HepG2 (cell line): ENCODE results near the gene STMN3. TPM values are rescaled to one million over a fixed set of nuclear protein-coding genes. Genes with fewer than 3 reads are reported as not detected.

ENCODE experiments used
- ATAC-seq: fragments of 200-7000 bp; cut with Tn5 transposase; 3 replicates; pipeline ENCODE4 v1.9.1; 2020; ENCODE audit warnings: mild to moderate bottlenecking, moderate library complexity
- BruUV-seq: library from RNA; stranded (reverse); fragments of 400-500 nt; replicated peaks from 2 replicates; lab custom pipeline; 2021; lab: Mats Ljungman, UMichigan
- CTCF ChIA-PET: fragments of 300-600 bp; formaldehyde crosslinking; extraction: SDS; loops from one replicate; lab custom pipeline; 2021; ENCODE audit warnings: low total read pairs, inconsistent platforms, low intra/inter-chr PET ratio; lab: Yijun Ruan, JAX
- POLR2A ChIA-PET: fragments of 350-600 bp; sonication (Branson Sonifier 250); formaldehyde crosslinking; loops from one replicate; lab custom pipeline; 2020; ENCODE audit warnings: antibody characterized with exemption, inconsistent platforms; lab: Yijun Ruan, JAX
- DNase-seq: peaks from one replicate; pipeline ENCODE4 v3.0.0-alpha.2; 2015; ENCODE audit warnings: low spot score
- FAIRE-seq: peaks from 3 replicates; lab custom pipeline; 2011; peaks lifted over from hg19 to GRCh38; lab: Jason Lieb, UNC
- H2AFZ ChIP-seq: one replicate; pipeline ENCODE4 v1.6.1; 2011; ENCODE audit warnings: low read length, inconsistent platforms
- H3K27ac ChIP-seq: fragments of 300-600 bp; 3 replicates; pipeline ENCODE4 v1.8.0; 2011; ENCODE audit warnings: mixed run types, mild to moderate bottlenecking, mixed read lengths, low read length, inconsistent platforms; ENCODE audit not compliant: insufficient read depth; ENCODE audit errors: extremely low read length
- H3K27me3 ChIP-seq, 2 experiments: fragments of 200-600 bp in 1 of 2; 2 replicates in 1 of 2; 3 replicates in 1 of 2; pipeline versions ENCODE4 v1.6.0 to v1.8.0; 2011; ENCODE audit warnings: low read length in 2 of 2, mild to moderate bottlenecking in 2 of 2, moderate library complexity in 2 of 2, inconsistent platforms in 1 of 2; ENCODE audit not compliant: insufficient read depth in 2 of 2, control insufficient read depth in 1 of 2
- H3K36me3 ChIP-seq, 2 experiments: fragments of 200-600 bp in 1 of 2; replicated peaks in 1 of 2; 2 replicates in 1 of 2; 3 replicates in 1 of 2; pipeline versions ENCODE4 v1.5.1 to v1.8.0; 2011; ENCODE audit warnings: low read length in 2 of 2, inconsistent platforms in 1 of 2; ENCODE audit not compliant: insufficient read depth in 2 of 2, control insufficient read depth in 1 of 2
- H3K4me1 ChIP-seq: 2 replicates; pipeline ENCODE4 v1.5.1; 2012; ENCODE audit warnings: low read length, inconsistent platforms; ENCODE audit not compliant: insufficient read depth
- H3K4me2 ChIP-seq: 2 replicates; pipeline ENCODE4 v1.6.0; 2011; ENCODE audit warnings: low read depth, low read length, inconsistent platforms
- H3K4me3 ChIP-seq, 3 experiments: fragments of 200-600 bp in 1 of 3; sonication (generic), shearing (Covaris generic) in 1 of 3; replicated peaks in 1 of 3; 2 replicates each; pipeline ENCODE4 v1.5.1; 2011 to 2016; ENCODE audit warnings: low read length in 3 of 3, inconsistent platforms in 2 of 3, low read depth in 2 of 3, mild to moderate bottlenecking in 2 of 3, control low read depth in 1 of 3, mixed read lengths in 1 of 3; ENCODE audit not compliant: insufficient read depth in 1 of 3
- H3K79me2 ChIP-seq: one replicate; pipeline ENCODE4 v1.6.1; 2011; ENCODE audit warnings: low read length, inconsistent platforms; ENCODE audit not compliant: insufficient read depth
- H3K9ac ChIP-seq: 2 replicates; pipeline ENCODE4 v1.6.0; 2011; ENCODE audit warnings: mild to moderate bottlenecking, low read depth, low read length, inconsistent platforms; ENCODE audit not compliant: insufficient read depth
- H3K9me3 ChIP-seq: 2 replicates; pipeline ENCODE4 v1.5.1; 2012; ENCODE audit warnings: mild to moderate bottlenecking, low read length
- H4K20me1 ChIP-seq: 2 replicates; pipeline ENCODE4 v1.6.0; 2011; ENCODE audit warnings: inconsistent platforms, mild to moderate bottlenecking, low read length, moderate library complexity; ENCODE audit not compliant: insufficient read depth
- AGO2 ChIP-seq: fragments of 200-400 bp; formaldehyde crosslinking; optimal IDR thresholded peaks from 2 replicates; pipeline ENCODE3; 2017; ENCODE audit warnings: mild to moderate bottlenecking, low read depth, low read length, moderate library complexity
- CENPBD1 ChIP-seq: sonication (generic); formaldehyde crosslinking; IDR thresholded peaks from 2 replicates; pipeline ENCODE4 v1.8.0; 2022; ENCODE audit warnings: missing genetic modification reagents, low read depth, mild to moderate bottlenecking, borderline replicate concordance
- HBP1 ChIP-seq: IDR thresholded peaks from 2 replicates; pipeline ENCODE4 v1.6.1; 2016; ENCODE audit warnings: low read depth, control low read depth
- HNRNPL ChIP-seq: fragments of 200-400 bp; formaldehyde crosslinking; IDR thresholded peaks from 2 replicates; pipeline ENCODE4 v1.6.1; 2017; ENCODE audit warnings: mild to moderate bottlenecking, low read depth, low read length
- PTBP1 ChIP-seq: fragments of 200-400 bp; formaldehyde crosslinking; IDR thresholded peaks from 2 replicates; pipeline ENCODE4 v1.6.1; 2018; ENCODE audit warnings: low read length, low read depth; ENCODE audit not compliant: poor library complexity, severe bottlenecking
- RXRA ChIP-seq: sonication (generic); formaldehyde crosslinking; IDR thresholded peaks from 2 replicates; pipeline ENCODE4 v1.5.1; 2020; ENCODE audit warnings: missing genetic modification reagents
- SRY ChIP-seq: sonication (generic); formaldehyde crosslinking; IDR thresholded peaks from 2 replicates; pipeline ENCODE4 v1.8.0; 2022; ENCODE audit warnings: mild to moderate bottlenecking, missing genetic modification reagents
- ZFP82 ChIP-seq: sonication (generic); formaldehyde crosslinking; IDR thresholded peaks from 2 replicates; pipeline ENCODE4 v1.5.1; 2020; ENCODE audit warnings: mild to moderate bottlenecking, missing genetic modification reagents, borderline replicate concordance
- ZFP91 ChIP-seq: sonication (generic); formaldehyde crosslinking; IDR thresholded peaks from 2 replicates; pipeline ENCODE4 v1.9.0; 2022; ENCODE audit warnings: missing genetic modification reagents, mild to moderate bottlenecking, borderline replicate concordance
- ZNF12 ChIP-seq: sonication (generic); formaldehyde crosslinking; IDR thresholded peaks from 2 replicates; pipeline ENCODE4 v1.5.0; 2020; ENCODE audit warnings: missing genetic modification reagents
- ZNF138 ChIP-seq: sonication (generic); formaldehyde crosslinking; IDR thresholded peaks from 2 replicates; pipeline ENCODE4 v1.5.0; 2020; ENCODE audit warnings: mild to moderate bottlenecking, low read depth, missing genetic modification reagents
- ZNF274 ChIP-seq: sonication (generic); formaldehyde crosslinking; IDR thresholded peaks from 2 replicates; pipeline ENCODE4 v1.5.1; 2020; ENCODE audit warnings: mild to moderate bottlenecking, missing genetic modification reagents
- ZNF891 ChIP-seq: sonication (generic); formaldehyde crosslinking; IDR thresholded peaks from 2 replicates; pipeline ENCODE4 v1.5.0; 2020; ENCODE audit warnings: mild to moderate bottlenecking, missing genetic modification reagents
- WGBS: methylation state at CpG from one replicate; pipeline ENCODE4 v1.1.6; 2017; ENCODE audit warnings: low lambda C conversion rate; 5-methylcytosine and 5-hydroxymethylcytosine counted together
- in situ Hi-C: cut with HindIII; loops from 2 replicates; pipeline ENCODE4 v1.10.0; 2017; ENCODE audit warnings: low pct_unique_long_range_greater_than_20kb; ENCODE audit not compliant: extremely low pct_ligation_motif_present
- intact Hi-C: fragments of 100-400 bp; cut with micrococcal nuclease; formaldehyde crosslinking; loops from one replicate; pipeline ENCODE4 v1.10.0; 2022; ENCODE audit not compliant: unreplicated experiment
- polyA plus RNA-seq, 8 experiments: library from polyadenylated mRNA; depleted of rRNA in 3 of 8; stranded (reverse) in 7 of 8; unstranded in 1 of 8; fragments of >200 nt; fragmentation: Illumina TruSeq in 4 of 8; extraction: Trizol in 4 of 8; gene quantifications; 2 replicates each; pipeline versions ENCODE4 v1.2.1 to v1.2.3, GENCODE V29; 2011 to 2016; ENCODE audit warnings: low read depth in 4 of 8, missing spikeins in 1 of 8, mixed read lengths in 1 of 8; ENCODE audit not compliant: insufficient read depth in 1 of 8
- total RNA-seq, 5 experiments: library from RNA; depleted of rRNA; stranded (reverse); fragments of >200 nt; fragmentation: Illumina TruSeq; extraction: Trizol; gene quantifications; 2 replicates each; pipeline ENCODE4 v1.2.3, GENCODE V29; 2016; ENCODE audit warnings: low read depth in 1 of 5

STMN3 gene
- total and polyA plus RNA-seq, 2 of the 13 experiments (the other 11 are each of a cell fraction or from before 2014, with no cell fraction given): 21.0 to 48.3 TPM

- POLR2A ChIA-PET: interaction anchor here (0.6 kb wide), 1 partner anchor 155 kb away, joined by 4 read pairs; no protein-coding TSS in a partner anchor
- no peak overlapping the region for H2AFZ ChIP-seq
- H3K4me3 ChIP-seq: no peak overlapping the region
- 95% methylated on average over 8 of the region's 10 CpGs for WGBS
- FAIRE-seq: no peak
- intact Hi-C loops: no loop called here
- no peak overlapping the region for H3K27ac ChIP-seq
- H3K36me3 ChIP-seq: peaks cover 3 to 4% of the 10 kb centered on the region in 2 experiments; a peak in 3 of 5 replicates
- no peak overlapping the region for H3K4me2 ChIP-seq
- no peak for DNase-seq
- H3K9ac ChIP-seq: no peak overlapping the region
- H3K9me3 ChIP-seq: no peaks in the 10 kb centered on the region
- peaks cover 21% of the 10 kb centered on the region for H3K4me1 ChIP-seq
- ATAC-seq: no peak
- no peaks in the 10 kb centered on the region for H3K79me2 ChIP-seq
- in situ Hi-C loops: no loop called here
- H3K27me3 ChIP-seq: no peaks in the 10 kb centered on the region
- TF ChIP-seq HNRNPL (0 out of 2 replicates have a peak, but pooled peaks have one; percentile 30), ZNF891 (0 out of 2 replicates have a peak, but pooled peaks have one; percentile 10), ZNF138 (CRISPR knock-in tag) (no peak)
- CTCF ChIA-PET: no interaction called here
- BruUV-seq: no TSS peak
- H4K20me1 ChIP-seq: peaks cover 4% of the 10 kb centered on the region; the same call in 1 of the 2 replicates
Observed at GRCh38 chr20:63693083-63693732, 40.0 kb upstream of the STMN3 start.

GRCh38 chr20:63692436-63693082 lies 39.3 kb upstream of the STMN3 start:
- no peak for FAIRE-seq
- TF ChIP-seq SRY (0 out of 2 replicates have a peak, but pooled peaks have one; percentile 32), ZFP91 (CRISPR knock-in tag) (peak; percentile 62; the same call in 1 of the 2 replicates), ZNF12 (CRISPR knock-in tag) (no peak), HBP1 (CRISPR knock-in tag) (no peak), CENPBD1 (CRISPR knock-in tag) (no peak), PTBP1 (no peak), RXRA (peak; percentile 44; the same call in 1 of the 2 replicates), ZNF274 (no peak), AGO2 (peak; percentile 90), ZFP82 (CRISPR knock-in tag) (no peak)

More at GRCh38 chr20:63692436-63693082, 39.3 kb upstream of the STMN3 start:
- DNase-seq: no peak
- Histone ChIP-seq H3K4me1 (peaks cover 17% of the 10 kb centered on the region), H4K20me1 (peaks cover 4% of the 10 kb centered on the region; the same call in 1 of the 2 replicates), H3K4me2 (no peak overlapping the region), H2AFZ (no peak overlapping the region), H3K27ac (no peak overlapping the region), H3K27me3 (no peaks in the 10 kb centered on the region), H3K9me3 (no peaks in the 10 kb centered on the region), H3K79me2 (no peaks in the 10 kb centered on the region), H3K36me3 (peaks cover 3 to 4% of the 10 kb centered on the region in 2 experiments; a peak in 3 of 5 replicates), H3K4me3 (no peak overlapping the region), H3K9ac (no peak overlapping the region)
- BruUV-seq: no TSS peak
- 84% methylated on average over 17 of the region's 20 CpGs for WGBS
- ATAC-seq: no peak; the same call in 2 of the 3 replicates
- POLR2A ChIA-PET: interaction anchor here (1.0 kb wide), 1 partner anchor 34 kb away, joined by 3 read pairs; the partner anchor contains the start of gene RTEL1
- CTCF ChIA-PET: no interaction called here
- intact Hi-C loops (no loop called here), in situ Hi-C loops (no loop called here)
